ENCODE results near the gene NECTIN1.

The NECTIN1 gene

GRCh38 chr11:119696378-119697222, 32.4 kb downstream of the NECTIN1 start:
- no peak overlapping the region for H3K4me3 ChIP-seq (ENCODE audit: control insufficient read depth, low read depth, low read length)
- TF ChIP-seq CTCF (conservative IDR thresholded peaks at IDR 0.05; ENCODE audit: control insufficient read depth, insufficient read depth, low read depth, low read length): no peak
- no peak for DNase-seq (ENCODE audit: low read depth)

- DNase-seq (ENCODE audit: low read depth): no peak
- H3K4me3 ChIP-seq (ENCODE audit: control insufficient read depth, low read depth, low read length): no peak overlapping the region
- no peak for TF ChIP-seq CTCF (conservative IDR thresholded peaks at IDR 0.05; ENCODE audit: control insufficient read depth, insufficient read depth, low read depth, low read length)
These were observed 34.7 kb downstream of the NECTIN1 start for GRCh38 chr11:119694334-119694733.

- H3K4me3 ChIP-seq (ENCODE audit: control insufficient read depth, low read depth, low read length): no peak overlapping the region
- DNase-seq (ENCODE audit: low read depth): no peak
- no peak for TF ChIP-seq CTCF (conservative IDR thresholded peaks at IDR 0.05; ENCODE audit: control insufficient read depth, insufficient read depth, low read depth, low read length)
These were observed 35.7 kb downstream of the NECTIN1 start for GRCh38 chr11:119693253-119693815.

- TF ChIP-seq CTCF (conservative IDR thresholded peaks at IDR 0.05; ENCODE audit: control insufficient read depth, insufficient read depth, low read depth, low read length): no peak
- DNase-seq (ENCODE audit: low read depth): no peak
- H3K4me3 ChIP-seq (ENCODE audit: control insufficient read depth, low read depth, low read length): no peak overlapping the region
These were observed 36.5 kb downstream of the NECTIN1 start for GRCh38 chr11:119692540-119692820.

- no peak for TF ChIP-seq CTCF (conservative IDR thresholded peaks at IDR 0.05; ENCODE audit: control insufficient read depth, insufficient read depth, low read depth, low read length)
- no peak for DNase-seq (ENCODE audit: low read depth)
- no peak overlapping the region for H3K4me3 ChIP-seq (ENCODE audit: control insufficient read depth, low read depth, low read length)
These were observed 37.1 kb downstream of the NECTIN1 start for GRCh38 chr11:119691701-119692539.

GRCh38 chr11:119691020-119691666, 37.9 kb downstream of the NECTIN1 start:
- TF ChIP-seq CTCF (conservative IDR thresholded peaks at IDR 0.05; ENCODE audit: control insufficient read depth, insufficient read depth, low read depth, low read length): no peak
- DNase-seq (ENCODE audit: low read depth): no peak

More at GRCh38 chr11:119691020-119691666, 37.9 kb downstream of the NECTIN1 start:
- H3K4me3 ChIP-seq (ENCODE audit: control insufficient read depth, low read depth, low read length): no peak overlapping the region
